GM18499 (cell line): Measurements from ENCODE around the gene AP2A2.
"Not testable (repeated sequence)": the region's sequence is repeated elsewhere in the genome, so short reads cannot be mapped to it uniquely, and the experiment has no call there.

Source experiments
- ATAC-seq: cut with Tn5 transposase; IDR thresholded peaks from one replicate; pipeline ENCODE4 v1.9.1; 2021; ENCODE audit warnings: moderate number of reproducible peaks; ENCODE audit not compliant: insufficient read depth, unreplicated experiment

AP2A2 gene

GRCh38 chr11:1010551-1011319, 85.1 kb downstream of the AP2A2 start:
- ATAC-seq: no peak

DNA sequence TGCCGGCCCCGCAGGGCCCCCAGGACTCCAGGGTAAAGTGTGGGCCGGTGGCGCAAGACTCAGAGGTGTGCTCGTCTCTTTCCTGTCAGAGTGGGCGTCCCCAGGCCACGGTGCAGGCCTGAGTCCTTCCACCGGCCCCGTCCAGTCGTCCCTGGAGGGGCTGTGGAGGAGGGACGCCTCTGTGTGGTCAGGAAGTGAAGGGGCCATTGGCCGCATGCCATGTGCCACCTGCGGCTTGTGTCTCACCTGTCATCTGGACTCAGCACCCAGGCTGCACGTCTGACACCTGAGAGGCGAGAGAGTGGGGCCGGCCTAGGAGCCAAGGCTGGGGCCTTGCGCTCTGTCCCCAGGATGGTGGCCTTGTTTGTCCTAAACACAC, 85.6 kb downstream of the AP2A2 start:
- ATAC-seq: no peak

DNA sequence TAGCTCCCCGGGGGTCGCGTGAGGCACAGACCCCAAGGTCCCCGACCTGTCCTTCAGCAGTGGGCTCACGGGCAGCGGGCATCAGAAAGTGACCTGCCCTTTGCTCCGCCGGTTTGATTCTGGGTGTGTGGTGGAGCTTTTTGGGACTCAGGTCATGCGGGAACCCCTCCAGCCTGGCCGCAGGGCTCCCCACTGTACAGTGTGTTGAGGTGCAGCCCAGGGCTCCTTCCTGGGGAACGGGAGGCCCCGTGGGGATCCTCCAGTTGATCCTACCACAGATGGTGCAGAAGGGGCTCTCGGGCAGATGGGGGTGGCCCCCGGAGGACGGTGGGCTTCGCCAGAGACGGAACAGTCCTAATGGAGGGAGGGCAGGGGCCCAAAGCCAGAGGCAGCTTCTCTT, 86.6 kb downstream of the AP2A2 start:
- ATAC-seq: no peak

GRCh38 chr11:1012740-1013630, 87.3 kb downstream of the AP2A2 start:
- ATAC-seq: no peak

DNA sequence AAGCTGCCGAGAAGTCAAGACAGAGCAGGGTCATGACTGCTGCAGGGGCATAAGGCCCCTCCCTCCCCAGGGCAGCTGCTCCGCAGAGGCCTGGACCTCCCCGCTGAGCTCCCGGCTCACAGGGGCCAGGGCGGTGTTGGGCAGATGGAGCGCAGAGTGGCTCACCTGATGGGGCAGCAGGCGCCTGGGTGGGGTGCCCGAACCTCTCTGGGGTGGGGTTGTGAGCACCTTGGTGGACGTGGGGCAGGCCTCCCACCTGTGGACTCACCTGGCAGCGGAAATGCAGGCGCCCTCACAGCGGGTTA, 87.9 kb downstream of the AP2A2 start:
- no peak for ATAC-seq

DNA sequence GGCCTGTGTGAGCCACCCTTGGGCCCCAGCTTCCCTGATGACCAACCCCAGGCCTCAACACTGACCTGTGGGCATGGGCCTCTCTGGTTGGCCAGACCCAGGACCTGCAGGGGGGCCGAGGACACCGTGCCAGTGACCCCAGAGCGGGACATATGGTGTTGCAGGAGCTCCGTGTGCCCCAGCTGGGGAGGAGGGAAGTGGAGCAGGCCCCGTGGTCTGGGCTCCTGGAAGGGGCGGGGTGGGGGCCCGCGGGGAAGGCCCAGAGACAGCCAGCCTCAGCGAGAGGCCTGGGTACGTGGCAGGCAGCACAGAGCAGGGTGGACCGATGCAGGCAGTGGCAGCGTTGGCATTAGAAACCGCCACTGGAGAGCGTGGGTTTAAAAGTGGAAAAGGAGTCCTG, 88.6 kb downstream of the AP2A2 start:
- ATAC-seq: no peak

GRCh38 chr11:1015064-1015463, 89.4 kb downstream of the AP2A2 start:
- no peak for ATAC-seq

DNA sequence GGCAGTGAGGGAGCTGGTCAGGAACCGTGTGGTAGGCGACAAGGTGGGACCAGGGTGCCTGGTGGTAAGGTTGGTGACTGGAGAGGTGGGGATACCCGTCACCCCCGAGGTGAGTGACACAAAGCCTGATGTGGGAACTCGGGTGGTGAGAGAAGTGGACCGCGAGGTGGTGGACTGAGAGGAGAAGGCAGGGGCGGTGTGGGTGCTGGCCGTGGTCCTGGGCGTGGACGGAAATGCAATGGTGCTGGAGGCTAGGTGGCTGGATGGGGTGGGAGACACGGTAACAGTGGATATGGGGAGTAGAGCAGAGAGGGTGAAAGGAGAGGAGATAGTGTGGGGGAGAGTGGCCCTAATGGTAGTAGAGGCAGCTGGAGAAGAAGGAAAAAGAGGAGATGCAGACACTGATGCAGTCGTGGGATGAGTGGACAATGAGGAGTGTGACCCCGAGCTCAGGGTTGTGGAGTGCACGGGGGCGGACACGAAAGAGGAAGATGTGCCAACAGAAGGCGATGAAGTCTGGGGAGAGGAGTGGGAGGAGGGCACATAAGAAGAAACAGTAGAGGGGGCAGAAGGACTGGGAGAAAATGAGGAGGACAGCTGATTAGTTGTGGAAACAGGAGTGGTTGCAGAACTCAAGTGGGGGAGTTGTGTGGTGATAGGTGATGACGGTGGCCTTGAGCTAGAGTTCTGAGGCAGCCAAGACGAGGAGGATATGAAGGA, 90.3 kb downstream of the AP2A2 start:
- ATAC-seq: no peak

- ATAC-seq: not testable (repeated sequence)
These were observed 91.0 kb downstream of the AP2A2 start for GRCh38 chr11:1016610-1017126.

GRCh38 chr11:1017269-1018005, 91.8 kb downstream of the AP2A2 start:
- ATAC-seq: no peak

- no peak for ATAC-seq
These were observed 92.4 kb downstream of the AP2A2 start for GRCh38 chr11:1018091-1018490.

DNA sequence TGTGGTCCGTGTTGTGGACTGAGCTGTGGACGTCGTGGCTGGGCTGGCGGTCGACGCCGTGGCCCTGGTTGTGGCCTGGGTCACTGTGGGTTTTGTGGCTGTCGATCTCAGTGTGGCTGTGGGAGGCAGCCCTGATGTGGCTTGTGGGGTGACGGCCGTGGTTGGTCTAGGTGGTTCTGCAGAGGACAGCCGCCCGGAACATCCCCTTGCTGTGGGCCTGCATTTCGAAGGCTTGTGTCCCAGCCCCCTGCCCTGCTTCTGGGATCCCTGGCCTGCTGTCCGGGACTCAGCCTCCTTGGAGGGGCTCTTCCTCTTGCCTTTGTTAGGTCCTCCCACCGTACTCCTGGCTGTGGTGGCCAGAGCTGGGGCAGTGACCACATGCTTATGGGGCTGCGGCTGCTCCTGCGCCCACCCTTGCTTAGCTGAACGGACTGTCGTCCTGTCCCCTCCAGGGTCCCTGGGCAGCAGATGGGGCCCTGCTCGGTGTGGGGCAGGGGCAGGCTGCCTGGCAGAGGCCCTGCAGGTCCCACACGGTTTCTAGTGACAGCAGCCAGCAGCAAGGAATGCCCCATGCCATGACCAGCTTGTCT, 93.7 kb downstream of the AP2A2 start:
- no peak for ATAC-seq

DNA sequence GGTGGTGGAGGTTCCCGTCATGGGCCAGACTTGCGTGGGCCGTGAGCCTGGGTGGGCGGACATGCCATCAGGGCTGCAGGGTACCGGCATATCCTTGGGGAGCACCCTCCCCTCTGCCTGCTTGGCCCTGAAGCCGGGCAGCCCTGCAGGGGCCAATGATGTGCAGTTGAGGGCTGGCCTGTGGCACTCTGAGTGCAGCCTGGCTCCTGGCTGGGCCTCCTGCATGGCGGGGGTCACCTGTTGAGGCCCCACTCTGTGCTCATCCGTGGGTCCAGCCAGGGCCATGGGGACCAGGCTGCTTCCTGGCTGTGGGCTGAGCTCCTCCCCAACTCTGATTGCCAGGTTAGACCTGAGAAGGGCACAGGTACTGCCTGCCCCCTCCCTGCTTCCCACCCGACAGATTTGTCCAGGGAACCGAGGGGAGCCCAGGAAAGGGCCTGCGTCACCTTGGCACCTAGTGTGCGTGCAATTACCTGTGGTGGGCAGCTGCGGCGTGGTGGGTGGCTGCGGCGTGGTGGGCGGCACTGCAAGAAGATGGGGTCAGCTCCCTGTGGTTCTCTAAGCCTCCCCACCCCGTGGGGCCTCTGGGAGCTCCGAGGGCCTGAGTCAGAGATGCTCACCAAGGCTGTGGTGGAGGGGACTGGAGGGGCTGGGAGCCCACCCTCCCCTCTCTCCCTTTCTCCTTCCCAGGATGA, 94.7 kb downstream of the AP2A2 start:
- ATAC-seq: no peak

DNA sequence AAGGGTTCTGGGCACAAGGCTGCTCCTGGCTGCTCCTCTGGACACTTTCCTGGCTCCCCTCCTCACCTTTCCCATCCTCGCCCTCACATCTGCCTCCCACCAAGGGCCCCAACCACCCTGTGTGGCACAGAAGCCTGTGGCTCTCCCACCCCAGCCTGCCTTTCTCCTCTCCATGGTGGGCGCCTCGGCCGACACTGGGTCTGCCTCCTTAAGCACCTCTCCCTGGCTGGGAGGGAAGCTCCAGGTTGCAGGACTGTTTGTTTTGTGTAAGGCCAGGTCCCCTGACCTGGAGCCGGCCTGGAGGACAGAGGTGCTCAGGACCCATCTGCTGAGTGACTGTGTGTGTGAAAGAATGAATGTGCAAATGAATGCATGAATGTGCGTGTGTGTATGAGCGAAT, 96.7 kb downstream of the AP2A2 start:
- ATAC-seq: no peak

DNA sequence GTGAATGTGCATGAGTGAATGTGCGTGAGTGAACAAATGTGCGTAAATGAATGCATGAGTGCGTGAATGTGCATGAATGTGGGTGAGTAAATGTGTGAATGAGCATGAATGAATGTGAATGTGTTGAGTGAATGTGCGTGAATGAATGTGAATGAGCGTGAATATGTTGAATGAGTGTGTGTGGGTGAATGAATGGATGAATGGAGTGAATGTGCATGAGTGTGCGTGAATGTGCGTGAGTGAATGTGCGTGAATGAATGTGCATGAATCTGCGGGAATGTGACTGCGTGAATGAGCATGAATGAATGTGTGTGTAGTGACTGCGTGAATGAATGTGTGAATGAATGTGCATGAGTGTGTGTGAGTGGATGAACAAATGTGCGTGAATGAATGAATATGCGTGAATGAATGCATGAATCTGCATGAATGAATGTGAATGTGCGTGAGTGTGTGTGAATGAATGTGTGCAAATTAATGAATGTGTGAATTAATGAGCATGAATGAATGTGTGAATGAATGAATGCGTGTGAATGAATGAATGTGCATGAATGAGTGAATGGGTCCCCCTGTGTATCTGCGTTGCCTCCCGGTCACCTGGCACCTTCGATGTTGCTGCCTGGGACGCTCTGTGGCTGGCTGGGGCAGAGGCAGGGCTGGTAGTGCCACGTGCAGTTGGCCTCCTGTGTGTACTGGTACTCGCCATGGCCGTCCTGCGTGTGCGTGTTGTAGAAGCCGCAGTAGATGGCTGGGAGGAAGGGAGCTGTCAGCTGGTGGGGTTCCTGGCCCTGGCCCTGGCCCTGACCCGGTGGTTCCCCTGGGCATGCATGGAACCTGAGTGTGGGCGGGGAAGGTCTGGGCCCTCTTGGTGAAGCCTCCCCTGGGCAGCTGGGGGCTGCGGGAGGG, 97.5 kb downstream of the AP2A2 start:
- no peak for ATAC-seq

DNA sequence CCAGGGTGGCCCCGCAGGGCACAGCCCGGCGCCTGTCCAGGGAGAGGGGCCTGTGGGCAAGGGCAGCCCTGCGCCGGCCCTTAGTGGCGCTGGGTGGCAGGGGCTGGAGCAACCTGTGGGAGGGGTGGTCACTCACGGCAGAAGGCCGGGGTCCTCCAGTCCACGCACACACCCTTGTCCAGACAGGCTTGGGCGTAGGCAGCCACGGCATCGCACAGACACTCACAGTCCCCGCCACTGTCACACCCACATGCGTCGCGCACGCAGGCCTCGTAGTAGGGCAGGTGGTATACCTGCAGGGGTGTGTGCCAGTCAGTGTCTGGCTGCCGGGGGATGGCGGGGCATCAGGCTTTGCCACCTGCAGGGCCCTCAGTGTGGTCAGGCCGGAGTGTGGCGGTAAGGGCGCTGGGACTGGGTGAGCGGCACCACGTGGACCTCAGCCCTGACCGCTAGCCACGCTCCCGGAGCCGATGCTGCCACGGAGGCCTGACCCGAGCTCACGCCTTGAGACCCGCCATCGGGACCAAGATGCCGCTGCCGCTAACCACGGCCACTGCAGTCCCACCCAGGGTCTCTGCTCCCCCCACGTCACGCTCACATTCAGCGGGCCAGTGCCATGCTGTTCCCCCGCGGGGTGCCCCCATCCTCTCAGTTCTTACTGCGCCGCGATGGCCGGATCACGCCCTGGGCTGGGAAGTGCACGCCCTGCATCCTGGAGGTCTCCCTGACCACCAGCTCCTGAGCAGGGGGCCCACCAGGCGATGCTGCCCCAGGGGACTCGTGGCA, 98.3 kb downstream of the AP2A2 start:
- ATAC-seq: no peak

- no peak for ATAC-seq
These were observed 99.1 kb downstream of the AP2A2 start for GRCh38 chr11:1024597-1025409.
